ENCODE results near the gene BOD1L1.
A peak's percentile ranks its signal among the peaks of the same experiment; 100 is the strongest.

The BOD1L1 gene

DNA sequence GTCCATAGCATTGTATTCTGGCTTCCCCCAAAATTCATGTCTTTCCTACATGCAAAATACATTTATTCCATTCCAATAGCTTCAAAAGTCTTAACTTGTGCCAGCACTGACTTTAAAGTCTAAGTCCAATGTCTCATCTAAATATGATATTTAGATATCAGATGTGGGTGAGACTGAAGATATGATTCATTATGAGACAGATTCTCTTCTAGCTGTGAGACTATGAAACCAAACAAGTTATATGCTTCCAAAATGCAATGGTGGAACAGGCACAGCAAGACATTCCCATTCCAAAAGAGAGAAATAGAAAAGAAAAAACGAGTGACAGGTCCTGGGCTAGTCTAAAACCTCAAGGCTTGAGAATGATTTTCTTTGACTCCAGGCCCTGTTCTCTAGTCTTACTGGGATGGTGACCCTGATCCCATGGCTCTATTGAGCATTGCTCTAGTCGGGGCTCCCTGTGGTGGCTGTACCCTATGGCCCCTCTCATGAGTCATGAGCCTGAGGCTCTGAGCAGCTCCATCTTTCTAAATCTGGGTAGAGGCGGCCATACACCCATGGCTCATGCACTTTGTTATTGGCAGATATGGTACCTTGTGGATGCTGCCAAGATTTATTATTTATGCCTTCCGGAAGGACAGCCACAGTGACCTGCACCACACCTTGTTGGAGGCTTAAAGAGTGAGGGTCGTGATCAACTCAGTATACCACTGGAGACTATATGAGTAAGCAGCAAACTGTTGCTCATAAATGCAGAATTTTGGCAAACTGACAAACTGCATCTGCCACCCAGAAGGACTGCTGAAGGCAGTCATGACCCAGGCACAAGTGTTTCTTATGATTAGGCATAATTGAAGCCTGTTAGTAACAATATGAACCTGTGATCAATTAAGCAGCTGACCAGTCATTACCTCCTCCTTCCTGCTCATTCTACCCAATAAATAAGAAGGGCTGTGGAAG lies 38.5 kb upstream of the BOD1L1 start:
- H3K18ac ChIP-seq (ENCODE audit: low read length) = no peak overlapping the region
- no peak overlapping the region for H4K8ac ChIP-seq (ENCODE audit: low read depth, low read length)
- H3K9me3 ChIP-seq (replicated peaks in 1 of 2; ENCODE audit: control insufficient read depth in 2 of 2, insufficient read depth in 1 of 2, low read depth in 1 of 2, low read length in 2 of 2) = peaks cover 0 to 1% of the 10 kb centered on the region in 2 donors
- no peak overlapping the region for H2BK12ac ChIP-seq (ENCODE audit: low read length)
- H3K4ac ChIP-seq (ENCODE audit: low read length) = no peak overlapping the region
- no peak overlapping the region for H2AFZ ChIP-seq (ENCODE audit: low read length)
- no peaks in the 10 kb centered on the region for H3K79me1 ChIP-seq (ENCODE audit: low read depth, low read length)
- no peak overlapping the region for H2BK5ac ChIP-seq (ENCODE audit: low read length)
- H3K27me3 ChIP-seq (ENCODE audit: control insufficient read depth in 3 of 3, insufficient read depth in 3 of 3, low read depth in 1 of 3, low read length in 3 of 3) = no peaks in the 10 kb centered on the region
- H3K4me3 ChIP-seq (ENCODE audit: low read length in 2 of 2) = no peak overlapping the region
- WGBS, 2 donors (ENCODE audit: extremely low coverage in 2 of 2, insufficient read length in 2 of 2, insufficient replicate concordance in 1 of 2) = no CpG with 5 or more reads among the region's 5 CpGs
- no peak overlapping the region for H4K91ac ChIP-seq (ENCODE audit: low read depth, low read length, poor library complexity)
- H2BK120ac ChIP-seq (ENCODE audit: low read depth, low read length) = no peak overlapping the region
- H3K23ac ChIP-seq (ENCODE audit: low read depth, low read length, poor library complexity) = no peak overlapping the region
- H3K36me3 ChIP-seq (replicated peaks in 1 of 2; ENCODE audit: control insufficient read depth in 2 of 2, insufficient read depth in 2 of 2, low read length in 2 of 2) = no peaks in the 10 kb centered on the region
- no peaks in the 10 kb centered on the region for H3K4me1 ChIP-seq (ENCODE audit: control insufficient read depth in 2 of 2, insufficient read depth in 1 of 2, low read depth in 1 of 2, low read length in 2 of 2)
- H2BK15ac ChIP-seq (ENCODE audit: low read length) = no peak overlapping the region
- no peak overlapping the region for H2AK5ac ChIP-seq (ENCODE audit: low read depth, low read length)
- H3K27ac ChIP-seq (replicated peaks; ENCODE audit: low read length) = no peak overlapping the region
- H3K14ac ChIP-seq (ENCODE audit: low read length) = no peak overlapping the region
- no peak overlapping the region for H3K9ac ChIP-seq (ENCODE audit: low read depth, low read length, poor library complexity)
- no peak for DNase-seq (ENCODE audit: low spot score)
- H3K4me2 ChIP-seq (ENCODE audit: insufficient read depth, low read length, poor library complexity, severe bottlenecking) = no peak overlapping the region

DNA sequence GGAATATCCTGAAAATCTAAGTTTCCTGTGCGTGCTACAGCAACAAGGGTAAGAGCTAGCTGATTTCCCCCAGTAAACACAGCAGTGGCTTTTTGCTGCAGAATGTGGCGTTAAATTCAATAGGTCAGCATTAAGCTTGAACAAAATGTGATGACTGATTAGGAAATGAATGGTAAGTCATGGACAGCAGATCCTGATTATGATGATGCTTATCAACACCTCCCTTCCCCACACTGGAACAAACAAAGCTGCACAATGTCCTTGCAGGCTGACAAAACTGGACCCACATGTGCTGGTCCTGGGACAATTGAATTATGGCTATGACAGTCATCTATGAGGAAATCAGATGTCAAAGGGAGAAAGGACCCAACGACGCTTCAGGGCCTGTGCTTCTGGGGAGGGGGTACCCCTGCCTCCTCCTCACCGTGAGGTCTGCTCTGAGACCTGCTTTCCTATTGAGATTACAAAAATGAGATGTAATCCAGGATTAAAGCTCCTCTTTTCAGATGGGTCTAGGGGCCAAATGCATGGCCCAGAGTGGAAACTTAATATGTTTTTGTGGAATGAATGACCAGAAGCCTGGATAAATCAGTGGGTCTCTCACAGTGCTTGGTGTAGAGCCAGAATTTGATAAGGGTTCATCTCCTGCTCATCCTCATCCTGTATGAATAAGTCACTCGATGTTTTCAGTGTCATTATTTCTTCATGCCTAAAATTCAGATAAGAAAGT lies 32.0 kb upstream of the BOD1L1 start:
- Histone ChIP-seq H3K27ac (replicated peaks; ENCODE audit: low read length) (no peak overlapping the region), H3K4ac (ENCODE audit: low read length) (no peak overlapping the region), H3K18ac (ENCODE audit: low read length) (no peak overlapping the region), H2BK120ac (ENCODE audit: low read depth, low read length) (no peak overlapping the region), H4K91ac (ENCODE audit: low read depth, low read length, poor library complexity) (no peak overlapping the region), H3K9me3 (replicated peaks in 1 of 2; ENCODE audit: control insufficient read depth in 2 of 2, insufficient read depth in 1 of 2, low read depth in 1 of 2, low read length in 2 of 2) (no peaks in the 10 kb centered on the region), H2BK12ac (ENCODE audit: low read length) (no peak overlapping the region), H3K4me1 (ENCODE audit: control insufficient read depth in 2 of 2, insufficient read depth in 1 of 2, low read depth in 1 of 2, low read length in 2 of 2) (peaks cover 0 to 5% of the 10 kb centered on the region in 2 donors), H4K8ac (ENCODE audit: low read depth, low read length) (no peak overlapping the region), H3K4me3 (ENCODE audit: low read length in 2 of 2) (no peak overlapping the region), H2AFZ (ENCODE audit: low read length) (no peak overlapping the region), H2AK5ac (ENCODE audit: low read depth, low read length) (no peak overlapping the region), H3K4me2 (ENCODE audit: insufficient read depth, low read length, poor library complexity, severe bottlenecking) (no peak overlapping the region), H3K27me3 (ENCODE audit: control insufficient read depth in 3 of 3, insufficient read depth in 3 of 3, low read depth in 1 of 3, low read length in 3 of 3) (no peaks in the 10 kb centered on the region), H2BK5ac (ENCODE audit: low read length) (no peak overlapping the region), H3K23ac (ENCODE audit: low read depth, low read length, poor library complexity) (no peak overlapping the region), H3K36me3 (replicated peaks in 1 of 2; ENCODE audit: control insufficient read depth in 2 of 2, insufficient read depth in 2 of 2, low read length in 2 of 2) (no peaks in the 10 kb centered on the region), H2BK15ac (ENCODE audit: low read length) (no peak overlapping the region), H3K14ac (ENCODE audit: low read length) (no peak overlapping the region), H3K9ac (ENCODE audit: low read depth, low read length, poor library complexity) (no peak overlapping the region), H3K79me1 (ENCODE audit: low read depth, low read length) (no peaks in the 10 kb centered on the region)
- DNase-seq (ENCODE audit: low spot score) = no peak
- no CpG with 5 or more reads among the region's 6 CpGs for WGBS, 2 donors (ENCODE audit: extremely low coverage in 2 of 2, insufficient read length in 2 of 2, insufficient replicate concordance in 1 of 2)

DNA sequence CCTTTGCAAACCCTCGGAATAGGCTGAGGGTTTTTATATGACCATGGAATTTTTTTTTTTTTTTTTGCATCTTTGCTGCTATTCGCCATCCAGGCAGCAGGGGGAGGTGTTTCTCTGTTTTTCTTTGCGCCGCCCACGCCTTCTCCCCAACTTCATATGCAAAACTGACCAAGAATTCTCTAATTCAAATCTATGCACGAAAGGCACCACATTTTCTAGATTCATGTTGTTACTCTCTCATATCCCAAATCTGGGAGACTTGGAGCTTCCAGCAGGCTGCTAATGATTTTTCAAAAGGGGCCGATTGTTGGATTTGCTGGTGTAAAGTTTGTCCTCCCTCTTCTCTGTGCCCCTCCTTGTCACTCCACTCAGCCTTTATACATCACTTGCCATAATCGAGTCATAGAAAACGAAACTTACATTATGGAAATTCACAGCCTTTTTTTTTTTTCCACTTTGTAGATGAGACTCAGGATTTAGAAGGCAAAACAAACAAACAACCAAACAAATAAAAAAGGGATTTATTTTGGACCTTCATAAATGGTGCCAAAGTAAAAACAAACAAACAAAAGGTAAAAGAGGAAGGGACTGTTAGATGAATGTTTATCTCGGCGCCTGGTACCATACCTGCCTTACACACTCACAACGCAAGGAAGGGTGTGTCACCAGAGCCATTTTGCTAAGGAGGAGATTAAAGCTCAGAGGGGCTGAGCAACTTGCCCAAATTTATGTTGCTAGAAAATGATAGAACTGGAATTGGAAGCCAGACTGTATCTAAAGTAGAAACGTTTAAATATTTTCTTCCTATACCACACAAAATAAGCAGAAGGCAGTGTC lies 29.3 kb upstream of the BOD1L1 start:
- peaks cover 0 to 8% of the 10 kb centered on the region in 2 donors for H3K4me1 ChIP-seq (ENCODE audit: control insufficient read depth in 2 of 2, insufficient read depth in 1 of 2, low read depth in 1 of 2, low read length in 2 of 2)
- no peak overlapping the region for H3K9ac ChIP-seq (ENCODE audit: low read depth, low read length, poor library complexity)
- no peak overlapping the region for H3K18ac ChIP-seq (ENCODE audit: low read length)
- peak overlapping the region in 1 of 2 donors; percentile 22 for H3K4me3 ChIP-seq (ENCODE audit: low read length in 2 of 2)
- H2BK5ac ChIP-seq (ENCODE audit: low read length) = no peak overlapping the region
- peak overlapping the region; percentile 29 for H3K4me2 ChIP-seq (ENCODE audit: insufficient read depth, low read length, poor library complexity, severe bottlenecking)
- no peak overlapping the region for H2BK120ac ChIP-seq (ENCODE audit: low read depth, low read length)
- no peaks in the 10 kb centered on the region for H3K36me3 ChIP-seq (replicated peaks in 1 of 2; ENCODE audit: control insufficient read depth in 2 of 2, insufficient read depth in 2 of 2, low read length in 2 of 2)
- no peak overlapping the region for H4K8ac ChIP-seq (ENCODE audit: low read depth, low read length)
- no peak overlapping the region for H2AK5ac ChIP-seq (ENCODE audit: low read depth, low read length)
- no peak overlapping the region for H4K91ac ChIP-seq (ENCODE audit: low read depth, low read length, poor library complexity)
- H2BK15ac ChIP-seq (ENCODE audit: low read length) = no peak overlapping the region
- no peaks in the 10 kb centered on the region for H3K79me1 ChIP-seq (ENCODE audit: low read depth, low read length)
- no peak overlapping the region for H2BK12ac ChIP-seq (ENCODE audit: low read length)
- H3K4ac ChIP-seq (ENCODE audit: low read length) = no peak overlapping the region
- peak; percentile 45 for DNase-seq (ENCODE audit: low spot score)
- H3K23ac ChIP-seq (ENCODE audit: low read depth, low read length, poor library complexity) = no peak overlapping the region
- no CpG with 5 or more reads among the region's 13 CpGs for whole genome bisulfite sequencing, 2 donors (ENCODE audit: extremely low coverage in 2 of 2, insufficient read length in 2 of 2, insufficient replicate concordance in 1 of 2)
- no peak overlapping the region for H3K27ac ChIP-seq (replicated peaks; ENCODE audit: low read length)
- no peaks in the 10 kb centered on the region for H3K9me3 ChIP-seq (replicated peaks in 1 of 2; ENCODE audit: control insufficient read depth in 2 of 2, insufficient read depth in 1 of 2, low read depth in 1 of 2, low read length in 2 of 2)
- no peak overlapping the region for H3K14ac ChIP-seq (ENCODE audit: low read length)
- no peaks in the 10 kb centered on the region for H3K27me3 ChIP-seq (ENCODE audit: control insufficient read depth in 3 of 3, insufficient read depth in 3 of 3, low read depth in 1 of 3, low read length in 3 of 3)
- peak overlapping the region; percentile 84 for H2AFZ ChIP-seq (ENCODE audit: low read length)

All from neuronal stem cell (in vitro differentiated cells).